HG02623 (cell line): Measurements from ENCODE around the gene TENT4A.
"Not testable (repeated sequence)": the region's sequence is repeated elsewhere in the genome, so short reads cannot be mapped to it uniquely, and the experiment has no call there.

ENCODE experiments used
- ATAC-seq: cut with Tn5 transposase; IDR thresholded peaks from one replicate; pipeline ENCODE4 v1.9.1; 2021; ENCODE audit warnings: moderate library complexity; ENCODE audit not compliant: unreplicated experiment

TENT4A gene

GRCh38 chr5:6713274-6714225 is at the start of gene TENT4A:
Gene TENT4A, plus strand, starts transcription at chr5:6713432. Its CDS starts 552 bp downstream, at chr5:6713984.
- peak; percentile 22 for ATAC-seq

GRCh38 chr5:6666762-6667161 is 46.5 kb upstream of the TENT4A start:
- no peak for ATAC-seq

GRCh38 chr5:6667648-6668047 is 45.6 kb upstream of the TENT4A start:
- no peak for ATAC-seq

GRCh38 chr5:6668717-6669116 is 44.5 kb upstream of the TENT4A start:
- ATAC-seq: not testable (repeated sequence)

GRCh38 chr5:6673031-6673430 is 40.2 kb upstream of the TENT4A start:
- ATAC-seq: no peak

- no peak for ATAC-seq
Observed at GRCh38 chr5:6673963-6674362, 39.3 kb upstream of the TENT4A start.

GRCh38 chr5:6674421-6674820 is 38.8 kb upstream of the TENT4A start:
- no peak for ATAC-seq

- no peak for ATAC-seq
Observed at GRCh38 chr5:6674886-6675285, 38.3 kb upstream of the TENT4A start.

GRCh38 chr5:6675784-6676491 is 37.3 kb upstream of the TENT4A start:
- no peak for ATAC-seq

- no peak for ATAC-seq
Observed at GRCh38 chr5:6676702-6677101, 36.5 kb upstream of the TENT4A start.

GRCh38 chr5:6678385-6678784 is 34.8 kb upstream of the TENT4A start:
- ATAC-seq: no peak

- no peak for ATAC-seq
Observed at GRCh38 chr5:6680922-6681321, 32.3 kb upstream of the TENT4A start.

GRCh38 chr5:6681682-6682081 is 31.6 kb upstream of the TENT4A start:
- no peak for ATAC-seq

- no peak for ATAC-seq
Observed at GRCh38 chr5:6682239-6682638, 31.0 kb upstream of the TENT4A start.

GRCh38 chr5:6683241-6683640 is 30.0 kb upstream of the TENT4A start:
- no peak for ATAC-seq

GRCh38 chr5:6684075-6684474 is 29.2 kb upstream of the TENT4A start:
- no peak for ATAC-seq

- no peak for ATAC-seq
Observed at GRCh38 chr5:6686501-6686900, 26.7 kb upstream of the TENT4A start.

- ATAC-seq: no peak
Observed at GRCh38 chr5:6686915-6687409, 26.3 kb upstream of the TENT4A start.

- no peak for ATAC-seq
Observed at GRCh38 chr5:6687505-6687904, 25.7 kb upstream of the TENT4A start.

- ATAC-seq: no peak
Observed at GRCh38 chr5:6692906-6693305, 20.3 kb upstream of the TENT4A start.

- no peak for ATAC-seq
Observed at GRCh38 chr5:6698696-6699095, 14.5 kb upstream of the TENT4A start.

- ATAC-seq: no peak
Observed at GRCh38 chr5:6699357-6699756, 13.9 kb upstream of the TENT4A start.
